ENCODE data around the gene CDON. TPM values are rescaled to one million over a fixed set of nuclear protein-coding genes. Genes with fewer than 3 reads are reported as not detected.

CDON gene
- total RNA-seq, 2 donors from 2014 or later = 2.3 to 10.5 TPM

DNA sequence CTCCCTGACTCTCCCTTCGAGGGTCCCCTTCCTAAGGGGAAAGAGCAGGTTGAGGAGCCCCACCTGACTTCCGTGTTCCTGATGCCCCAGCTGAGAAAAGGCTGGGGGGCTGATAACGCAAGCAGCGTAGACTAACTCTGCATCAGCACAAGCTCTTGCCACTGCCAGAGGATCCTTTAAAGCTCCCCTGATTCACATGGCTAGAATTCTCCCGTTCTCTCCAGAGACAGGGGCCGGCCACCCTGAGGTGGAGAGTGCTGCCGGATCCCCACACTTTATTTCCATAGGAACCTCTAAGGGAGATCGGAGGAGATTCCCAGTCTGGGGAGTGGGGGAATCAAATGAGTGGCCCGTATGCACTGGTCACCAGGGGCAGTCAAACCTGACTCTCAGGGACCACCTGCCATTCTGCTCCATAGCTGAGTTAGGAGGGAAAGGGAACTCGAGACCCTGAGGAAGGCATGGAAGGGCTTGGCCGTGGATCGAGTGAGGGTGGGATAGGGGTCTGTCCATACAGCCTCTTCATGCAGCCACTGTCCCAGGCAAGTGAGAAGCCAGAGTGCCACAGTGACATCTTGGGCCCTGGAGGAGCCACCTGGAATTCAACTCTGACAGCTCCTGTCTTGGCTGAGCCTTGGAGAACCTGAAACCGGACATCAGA, 118.2 kb downstream of the CDON start:
- no peaks in the 10 kb centered on the region for H3K9me3 ChIP-seq
- no peaks in the 10 kb centered on the region for H3K4me1 ChIP-seq
- H3K27me3 ChIP-seq = no peaks in the 10 kb centered on the region
- no peak for DNase-seq
- TF ChIP-seq, protein P1, sequence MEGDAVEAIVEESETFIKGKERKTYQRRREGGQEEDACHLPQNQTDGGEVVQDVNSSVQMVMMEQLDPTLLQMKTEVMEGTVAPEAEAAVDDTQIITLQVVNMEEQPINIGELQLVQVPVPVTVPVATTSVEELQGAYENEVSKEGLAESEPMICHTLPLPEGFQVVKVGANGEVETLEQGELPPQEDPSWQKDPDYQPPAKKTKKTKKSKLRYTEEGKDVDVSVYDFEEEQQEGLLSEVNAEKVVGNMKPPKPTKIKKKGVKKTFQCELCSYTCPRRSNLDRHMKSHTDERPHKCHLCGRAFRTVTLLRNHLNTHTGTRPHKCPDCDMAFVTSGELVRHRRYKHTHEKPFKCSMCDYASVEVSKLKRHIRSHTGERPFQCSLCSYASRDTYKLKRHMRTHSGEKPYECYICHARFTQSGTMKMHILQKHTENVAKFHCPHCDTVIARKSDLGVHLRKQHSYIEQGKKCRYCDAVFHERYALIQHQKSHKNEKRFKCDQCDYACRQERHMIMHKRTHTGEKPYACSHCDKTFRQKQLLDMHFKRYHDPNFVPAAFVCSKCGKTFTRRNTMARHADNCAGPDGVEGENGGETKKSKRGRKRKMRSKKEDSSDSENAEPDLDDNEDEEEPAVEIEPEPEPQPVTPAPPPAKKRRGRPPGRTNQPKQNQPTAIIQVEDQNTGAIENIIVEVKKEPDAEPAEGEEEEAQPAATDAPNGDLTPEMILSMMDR (IDR thresholded peaks at IDR 0.05) = no peak
- H3K27ac ChIP-seq = no peak overlapping the region
- intact Hi-C loops (cut with DNase I) = loop anchor here (5.0 kb wide), 2 partner anchors 118 to 248 kb away; partner anchors contain the start of gene CDON
- H3K9ac ChIP-seq (ENCODE audit: low read depth in 2 of 2, low read length in 2 of 2) = no peak overlapping the region
- no peak overlapping the region for H3K4me3 ChIP-seq
- H3K36me3 ChIP-seq = no peaks in the 10 kb centered on the region

DNA sequence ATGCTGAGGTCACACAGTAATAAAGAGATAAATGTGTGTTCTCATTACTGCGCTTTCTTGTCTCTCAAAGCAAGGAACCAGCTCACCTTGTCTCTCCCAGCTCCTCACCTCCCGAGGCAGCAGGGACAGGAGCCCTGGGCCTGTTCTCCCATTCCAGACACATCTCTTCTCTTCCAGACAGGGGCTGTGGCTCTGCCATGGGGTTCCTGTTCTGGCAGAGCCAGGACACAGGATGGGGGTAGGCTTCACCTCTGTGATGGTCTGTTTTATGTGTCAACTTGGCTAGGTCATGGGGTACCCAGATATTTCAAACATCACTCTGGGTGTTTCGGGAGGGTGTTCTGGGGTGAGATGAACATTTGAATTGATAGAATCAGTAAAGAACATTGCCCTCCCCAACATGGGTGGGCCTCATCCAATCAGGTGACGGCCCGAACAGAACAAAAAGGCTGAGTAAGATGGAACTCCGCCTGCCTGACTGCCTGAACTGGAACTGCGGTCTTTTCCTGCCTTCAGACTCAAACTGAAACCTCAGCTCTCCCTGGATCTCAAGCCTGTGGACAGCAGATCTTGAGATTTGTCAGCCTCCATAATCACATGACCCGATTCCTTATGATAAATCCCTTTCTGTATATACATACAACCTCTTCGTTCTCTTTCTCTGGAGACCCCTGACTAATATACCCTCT, 118.9 kb downstream of the CDON start:
- no peak overlapping the region for H3K27ac ChIP-seq
- no peaks in the 10 kb centered on the region for H3K36me3 ChIP-seq
- H3K9me3 ChIP-seq = no peaks in the 10 kb centered on the region
- intact Hi-C loops (cut with DNase I) = loop anchor here (5.0 kb wide), 2 partner anchors 118 to 248 kb away; partner anchors contain the start of gene CDON
- H3K4me3 ChIP-seq = no peak overlapping the region
- H3K27me3 ChIP-seq = no peaks in the 10 kb centered on the region
- no peak overlapping the region for H3K9ac ChIP-seq (ENCODE audit: low read depth in 2 of 2, low read length in 2 of 2)
- H3K4me1 ChIP-seq = no peaks in the 10 kb centered on the region
- DNase-seq = no peak
- TF ChIP-seq, protein P1 (IDR thresholded peaks at IDR 0.05) = no peak

DNA sequence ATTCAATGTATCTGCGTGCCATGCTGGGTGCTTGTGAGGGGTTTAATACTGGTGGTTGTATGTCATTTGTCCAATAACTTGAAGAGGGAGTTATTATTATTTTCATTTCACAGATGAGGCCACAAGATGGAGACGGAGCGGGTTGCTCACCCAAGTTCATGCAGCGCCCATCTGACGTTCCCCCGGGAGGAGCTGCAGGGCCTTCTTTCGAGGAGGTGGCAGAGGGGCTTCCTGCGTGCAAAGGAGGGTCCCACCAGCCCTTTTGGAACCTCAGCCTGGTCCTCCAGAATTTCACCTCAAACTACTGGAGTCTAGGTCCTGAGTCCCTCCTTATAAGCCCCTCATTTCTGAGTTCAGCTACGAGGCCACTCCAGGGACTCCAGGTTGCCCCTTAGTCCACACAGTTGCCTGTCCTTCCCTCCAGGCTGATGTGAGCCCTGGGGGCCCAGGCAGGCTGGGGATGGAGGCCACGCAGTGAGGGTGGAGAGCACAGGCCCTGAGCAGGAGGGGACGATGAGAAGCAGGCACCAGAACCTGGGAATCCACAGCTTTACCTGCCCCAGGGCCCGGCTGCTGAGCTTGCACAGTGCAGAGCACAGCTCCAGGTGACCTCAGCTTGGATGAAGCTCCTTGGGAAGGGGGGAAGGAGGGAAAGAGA, 119.8 kb downstream of the CDON start:
- no peaks in the 10 kb centered on the region for H3K27me3 ChIP-seq
- no peaks in the 10 kb centered on the region for H3K36me3 ChIP-seq
- H3K4me3 ChIP-seq = no peak overlapping the region
- no peak overlapping the region for H3K27ac ChIP-seq
- H3K9ac ChIP-seq (ENCODE audit: low read depth in 2 of 2, low read length in 2 of 2) = no peak overlapping the region
- H3K4me1 ChIP-seq = no peaks in the 10 kb centered on the region
- DNase-seq = no peak
- no peaks in the 10 kb centered on the region for H3K9me3 ChIP-seq
- intact Hi-C loops (cut with DNase I) = loop anchor here (5.0 kb wide), 2 partner anchors 119 to 249 kb away; partner anchors contain the start of gene CDON
- TF ChIP-seq, protein P1 (IDR thresholded peaks at IDR 0.05) = no peak

DNA sequence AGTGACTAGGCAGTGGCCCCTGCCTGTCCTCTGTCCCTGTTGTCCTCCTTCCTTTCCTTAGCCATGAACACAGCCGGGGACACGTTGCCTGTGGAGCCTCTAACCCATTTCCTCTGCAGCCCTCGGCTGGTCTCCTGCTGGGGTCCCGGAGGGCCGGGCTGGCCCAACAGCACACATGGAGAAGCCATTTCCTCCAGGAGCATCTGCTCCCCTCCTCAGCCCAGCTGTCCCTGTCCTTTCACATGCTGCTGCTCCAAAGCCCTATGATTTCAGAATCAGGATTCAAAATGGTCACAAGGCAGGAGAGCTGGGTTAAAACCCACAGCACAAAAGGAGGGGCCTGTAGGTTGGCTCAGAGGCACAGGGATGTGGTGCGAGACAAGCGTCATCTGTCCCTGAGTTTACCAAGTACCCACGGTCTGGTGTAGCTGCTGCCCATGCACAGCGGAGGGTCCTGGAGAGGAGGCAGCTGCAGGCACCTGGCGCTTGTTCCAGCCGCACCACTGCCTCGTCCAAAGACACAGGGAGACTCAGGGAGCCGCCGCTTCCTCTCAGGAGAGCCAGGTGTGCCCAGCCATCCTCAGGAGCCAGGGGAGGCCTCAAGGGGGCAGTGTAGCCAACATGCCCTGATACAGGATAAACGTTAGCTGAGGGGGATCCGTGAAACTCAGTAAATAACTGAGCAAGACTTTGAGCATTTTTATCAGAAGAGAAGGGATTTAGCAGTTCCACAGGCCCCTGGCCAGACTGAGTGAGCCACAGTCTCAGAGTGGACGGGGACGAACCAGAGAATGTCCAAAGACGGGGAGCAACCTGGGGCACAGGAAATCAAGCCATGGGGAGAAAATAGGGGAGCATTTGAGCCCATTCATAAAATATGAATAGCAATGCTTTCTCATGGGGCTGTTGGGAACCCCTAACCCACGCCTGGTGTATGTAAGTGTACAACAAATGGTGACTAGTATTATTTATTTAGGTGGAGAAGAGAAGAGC, 120.8 kb downstream of the CDON start:
- Histone ChIP-seq H3K27ac (no peak overlapping the region), H3K9ac (ENCODE audit: low read depth in 2 of 2, low read length in 2 of 2) (no peak overlapping the region), H3K9me3 (no peaks in the 10 kb centered on the region), H3K4me3 (no peak overlapping the region), H3K27me3 (no peaks in the 10 kb centered on the region), H3K4me1 (no peaks in the 10 kb centered on the region), H3K36me3 (no peaks in the 10 kb centered on the region)
- peak; percentile 58 for DNase-seq
- TF ChIP-seq, protein P1 (IDR thresholded peaks at IDR 0.05) = peak; percentile 62
- intact Hi-C loops (cut with DNase I) = loop anchor here (5.0 kb wide), 2 partner anchors 120 to 250 kb away; partner anchors contain the start of gene CDON
